ENCODE results near the gene LCLAT1. TPM values are rescaled to one million over a fixed set of nuclear protein-coding genes. Genes with fewer than 3 reads are reported as not detected.

Gene LCLAT1
- total RNA-seq, 1 experiment from 2014 or later, result 36.0 TPM

- TF ChIP-seq, protein P1, sequence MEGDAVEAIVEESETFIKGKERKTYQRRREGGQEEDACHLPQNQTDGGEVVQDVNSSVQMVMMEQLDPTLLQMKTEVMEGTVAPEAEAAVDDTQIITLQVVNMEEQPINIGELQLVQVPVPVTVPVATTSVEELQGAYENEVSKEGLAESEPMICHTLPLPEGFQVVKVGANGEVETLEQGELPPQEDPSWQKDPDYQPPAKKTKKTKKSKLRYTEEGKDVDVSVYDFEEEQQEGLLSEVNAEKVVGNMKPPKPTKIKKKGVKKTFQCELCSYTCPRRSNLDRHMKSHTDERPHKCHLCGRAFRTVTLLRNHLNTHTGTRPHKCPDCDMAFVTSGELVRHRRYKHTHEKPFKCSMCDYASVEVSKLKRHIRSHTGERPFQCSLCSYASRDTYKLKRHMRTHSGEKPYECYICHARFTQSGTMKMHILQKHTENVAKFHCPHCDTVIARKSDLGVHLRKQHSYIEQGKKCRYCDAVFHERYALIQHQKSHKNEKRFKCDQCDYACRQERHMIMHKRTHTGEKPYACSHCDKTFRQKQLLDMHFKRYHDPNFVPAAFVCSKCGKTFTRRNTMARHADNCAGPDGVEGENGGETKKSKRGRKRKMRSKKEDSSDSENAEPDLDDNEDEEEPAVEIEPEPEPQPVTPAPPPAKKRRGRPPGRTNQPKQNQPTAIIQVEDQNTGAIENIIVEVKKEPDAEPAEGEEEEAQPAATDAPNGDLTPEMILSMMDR (IDR thresholded peaks at IDR 0.05), result no peak
- TF ChIP-seq, protein P2, sequence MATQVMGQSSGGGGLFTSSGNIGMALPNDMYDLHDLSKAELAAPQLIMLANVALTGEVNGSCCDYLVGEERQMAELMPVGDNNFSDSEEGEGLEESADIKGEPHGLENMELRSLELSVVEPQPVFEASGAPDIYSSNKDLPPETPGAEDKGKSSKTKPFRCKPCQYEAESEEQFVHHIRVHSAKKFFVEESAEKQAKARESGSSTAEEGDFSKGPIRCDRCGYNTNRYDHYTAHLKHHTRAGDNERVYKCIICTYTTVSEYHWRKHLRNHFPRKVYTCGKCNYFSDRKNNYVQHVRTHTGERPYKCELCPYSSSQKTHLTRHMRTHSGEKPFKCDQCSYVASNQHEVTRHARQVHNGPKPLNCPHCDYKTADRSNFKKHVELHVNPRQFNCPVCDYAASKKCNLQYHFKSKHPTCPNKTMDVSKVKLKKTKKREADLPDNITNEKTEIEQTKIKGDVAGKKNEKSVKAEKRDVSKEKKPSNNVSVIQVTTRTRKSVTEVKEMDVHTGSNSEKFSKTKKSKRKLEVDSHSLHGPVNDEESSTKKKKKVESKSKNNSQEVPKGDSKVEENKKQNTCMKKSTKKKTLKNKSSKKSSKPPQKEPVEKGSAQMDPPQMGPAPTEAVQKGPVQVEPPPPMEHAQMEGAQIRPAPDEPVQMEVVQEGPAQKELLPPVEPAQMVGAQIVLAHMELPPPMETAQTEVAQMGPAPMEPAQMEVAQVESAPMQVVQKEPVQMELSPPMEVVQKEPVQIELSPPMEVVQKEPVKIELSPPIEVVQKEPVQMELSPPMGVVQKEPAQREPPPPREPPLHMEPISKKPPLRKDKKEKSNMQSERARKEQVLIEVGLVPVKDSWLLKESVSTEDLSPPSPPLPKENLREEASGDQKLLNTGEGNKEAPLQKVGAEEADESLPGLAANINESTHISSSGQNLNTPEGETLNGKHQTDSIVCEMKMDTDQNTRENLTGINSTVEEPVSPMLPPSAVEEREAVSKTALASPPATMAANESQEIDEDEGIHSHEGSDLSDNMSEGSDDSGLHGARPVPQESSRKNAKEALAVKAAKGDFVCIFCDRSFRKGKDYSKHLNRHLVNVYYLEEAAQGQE (IDR thresholded peaks at IDR 0.05; ENCODE audit: insufficient read depth in 1 of 2, low read depth in 2 of 2, low read length in 1 of 2), result no peak
- no peak for TF ChIP-seq TCF7L2 (IDR thresholded peaks at IDR 0.05; ENCODE audit: low read depth, low read length)
- no peak for TF ChIP-seq SIN3A (IDR thresholded peaks at IDR 0.05; ENCODE audit: borderline replicate concordance, insufficient read depth, low read depth, low read length)
- TF ChIP-seq POLR2AphosphoS5 (IDR thresholded peaks at IDR 0.05; ENCODE audit: low read depth, low read length), result no peak
These were observed 18.1 kb upstream of the LCLAT1 start for GRCh38 chr2:30428827-30429461.

GRCh38 chr2:30433541-30434299 lies 13.3 kb upstream of the LCLAT1 start:
- intact Hi-C loops (cut with micrococcal nuclease; ENCODE audit: unreplicated experiment) (no loop called here), in situ Hi-C loops (cut with HindIII; ENCODE audit: low pct_unique_long_range_greater_than_20kb, low sequenced_read_pairs) (no loop called here)
- Histone ChIP-seq H3K4me3 (ENCODE audit: low read depth in 2 of 2, low read length in 2 of 2) (no peak overlapping the region), H3K27me3 (ENCODE audit: control insufficient read depth, insufficient read depth, low read length) (no peaks in the 10 kb centered on the region), H3K36me3 (ENCODE audit: control insufficient read depth, insufficient read depth, low read length) (no peaks in the 10 kb centered on the region), H3K9me3 (ENCODE audit: control insufficient read depth, insufficient read depth, low read depth, low read length) (no peaks in the 10 kb centered on the region), H3K4me1 (ENCODE audit: control insufficient read depth, insufficient read depth, low read length) (no peaks in the 10 kb centered on the region), H3K27ac (ENCODE audit: low read length) (no peak overlapping the region)
- TF ChIP-seq, protein P2 (IDR thresholded peaks at IDR 0.05; ENCODE audit: insufficient read depth in 1 of 2, low read depth in 2 of 2, low read length in 1 of 2), result no peak
- TF ChIP-seq TCF7L2 (IDR thresholded peaks at IDR 0.05; ENCODE audit: low read depth, low read length), result no peak
- TF ChIP-seq POLR2AphosphoS5 (IDR thresholded peaks at IDR 0.05; ENCODE audit: low read depth, low read length), result no peak
- POLR2A ChIA-PET, result no interaction called here
- CTCF ChIA-PET, result interaction anchor here (0.6 kb wide), 1 partner anchor 188 kb away, joined by 4 read pairs; no protein-coding TSS in a partner anchor
- no TSS peak for BruUV-seq (replicated peaks)
- ATAC-seq, result no peak
- no peak for DNase-seq (ENCODE audit: low read depth, low spot score)

More at GRCh38 chr2:30428827-30429461, 18.1 kb upstream of the LCLAT1 start:
- DNase-seq (ENCODE audit: low read depth, low spot score) (no peak), ATAC-seq (no peak)
- intact Hi-C loops (cut with micrococcal nuclease; ENCODE audit: unreplicated experiment) (no loop called here), in situ Hi-C loops (cut with HindIII; ENCODE audit: low pct_unique_long_range_greater_than_20kb, low sequenced_read_pairs) (no loop called here)
- Histone ChIP-seq H3K27ac (ENCODE audit: low read length) (no peak overlapping the region), H3K27me3 (ENCODE audit: control insufficient read depth, insufficient read depth, low read length) (no peaks in the 10 kb centered on the region), H3K36me3 (ENCODE audit: control insufficient read depth, insufficient read depth, low read length) (no peaks in the 10 kb centered on the region), H3K4me3 (ENCODE audit: low read depth in 2 of 2, low read length in 2 of 2) (no peak overlapping the region), H3K9me3 (ENCODE audit: control insufficient read depth, insufficient read depth, low read depth, low read length) (no peaks in the 10 kb centered on the region), H3K4me1 (ENCODE audit: control insufficient read depth, insufficient read depth, low read length) (no peaks in the 10 kb centered on the region)
- POLR2A ChIA-PET, result no interaction called here
- CTCF ChIA-PET, result interaction anchor here (0.7 kb wide), 1 partner anchor 282 kb away, joined by 4 read pairs; no protein-coding TSS in a partner anchor
- no TSS peak for BruUV-seq (replicated peaks)
